Stimulated activated naive CD8-positive, alpha-beta T cell treated with anti-CD3 and anti-CD28 coated beads, Interleukin-15, Interleukin-2, amounts not matched to agents 100 ng/mL and 50 ng/mL, for 24 hours (primary cell): Measurements from ENCODE around the gene HSDL2.
"Not testable (repeated sequence)": the region's sequence is repeated elsewhere in the genome, so short reads cannot be mapped to it uniquely, and the experiment has no call there.

ENCODE experiments used
- H3K27ac Mint-ChIP-seq: one replicate; pipeline ENCODE4 v1.8.0; 2021; ENCODE audit warnings: mild to moderate bottlenecking, mixed read lengths
- H3K27me3 Mint-ChIP-seq: one replicate; pipeline ENCODE4 v1.8.0; 2021; ENCODE audit warnings: mixed read lengths
- H3K36me3 Mint-ChIP-seq: one replicate; pipeline ENCODE4 v1.8.0; 2021; ENCODE audit warnings: low read depth, mixed read lengths
- H3K4me1 Mint-ChIP-seq: one replicate; pipeline ENCODE4 v1.8.0; 2021; ENCODE audit warnings: low read depth, mixed read lengths
- H3K4me3 Mint-ChIP-seq: one replicate; pipeline ENCODE4 v1.8.0; 2021; ENCODE audit warnings: mild to moderate bottlenecking, mixed read lengths
- H3K9me3 Mint-ChIP-seq: one replicate; pipeline ENCODE4 v1.8.0; 2021; ENCODE audit warnings: mixed read lengths

Gene HSDL2

DNA sequence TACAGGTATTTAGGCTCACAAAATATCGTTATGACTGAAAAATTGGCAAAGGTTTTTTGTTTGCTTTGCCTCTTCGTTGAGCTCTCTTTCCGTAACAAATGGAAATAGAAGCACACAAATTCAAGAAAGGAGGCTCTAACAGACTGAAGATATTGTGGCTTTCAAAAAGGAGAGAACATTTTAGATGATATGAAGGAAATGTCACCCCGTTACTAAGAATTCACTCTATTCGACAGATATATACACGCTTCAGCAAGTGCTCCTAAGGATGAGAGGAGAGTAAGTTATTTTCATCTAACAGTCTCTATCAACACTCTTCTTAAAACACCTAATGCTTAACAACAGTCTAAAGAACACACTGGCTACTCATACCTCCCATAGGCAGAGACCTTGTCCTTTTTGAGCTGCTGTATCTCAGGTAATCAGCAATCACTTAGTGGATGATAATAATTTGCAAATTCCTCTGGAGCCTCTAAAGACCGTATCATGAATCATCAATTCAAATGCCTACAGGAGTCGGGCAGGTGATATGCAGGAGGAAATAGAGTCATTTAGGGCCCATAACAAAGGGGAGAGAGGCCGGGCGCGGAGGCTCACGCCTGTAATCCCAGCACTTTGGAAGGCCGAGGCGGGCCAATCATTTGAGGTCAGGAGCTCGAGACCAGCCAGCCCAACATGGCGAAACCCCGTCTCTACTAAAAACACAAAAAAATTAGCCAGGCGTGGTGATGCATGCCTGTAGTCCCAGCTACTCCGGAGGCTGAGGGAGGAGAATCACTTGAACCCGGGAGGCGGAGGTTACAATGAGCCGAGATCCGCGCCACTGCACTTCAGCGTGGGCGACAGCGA, 1.4 kb upstream of the HSDL2 start:
- Mint-ChIP-seq H3K27me3 (no peaks in the 10 kb centered on the region), H3K4me3 (peak overlapping the region; percentile 99), H3K36me3 (peaks cover 2% of the 10 kb centered on the region), H3K4me1 (peaks cover 48% of the 10 kb centered on the region), H3K9me3 (no peaks in the 10 kb centered on the region), H3K27ac (peak overlapping the region; percentile 99)

DNA sequence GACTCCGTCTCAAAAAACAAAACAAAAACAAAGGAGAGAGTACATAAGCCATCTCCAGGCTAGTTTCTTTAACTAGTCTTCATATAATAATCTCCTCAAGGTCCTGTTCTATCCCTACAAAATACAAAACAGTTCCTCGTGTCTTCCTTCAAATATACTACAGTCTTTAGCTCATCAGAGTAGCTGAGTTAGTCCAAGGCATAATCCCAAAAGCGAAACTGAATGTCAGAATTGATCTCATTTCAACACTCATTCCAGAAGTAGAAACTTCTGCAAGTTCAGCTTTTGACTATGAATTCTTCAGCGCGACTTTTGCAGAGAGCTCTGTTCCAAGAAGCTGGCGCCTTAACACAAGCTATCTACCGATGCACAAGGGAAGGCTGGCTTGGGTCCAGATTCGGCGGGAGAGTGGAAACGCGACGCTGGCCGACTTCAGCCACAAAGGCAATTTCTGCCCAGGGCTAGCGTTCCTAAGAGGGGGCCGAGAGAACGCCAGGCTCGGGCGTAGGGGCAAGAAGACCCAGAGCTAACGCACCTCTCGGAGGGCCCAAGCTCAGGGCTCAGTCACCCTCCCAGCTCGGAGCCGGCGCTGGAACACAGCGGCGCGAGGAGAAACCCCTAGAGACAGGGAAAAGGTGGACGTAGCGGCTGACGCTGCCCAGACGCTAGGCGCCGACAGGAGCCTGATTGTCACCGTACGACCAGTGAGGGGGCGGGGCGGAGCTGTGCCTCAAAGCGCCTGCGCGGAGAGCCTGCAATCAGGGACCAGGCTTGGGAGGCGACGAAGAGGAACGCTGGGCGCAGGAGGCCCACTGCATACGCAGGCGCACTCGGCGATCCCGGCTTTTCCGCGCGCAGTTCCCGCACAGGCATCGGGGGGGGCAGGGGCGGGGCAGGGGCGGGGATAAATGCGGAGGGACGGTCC, 469 bp upstream of the HSDL2 start:
- H3K27me3 Mint-ChIP-seq: no peaks in the 10 kb centered on the region
- H3K9me3 Mint-ChIP-seq: no peaks in the 10 kb centered on the region
- peak overlapping the region; percentile 99 for H3K27ac Mint-ChIP-seq
- peaks cover 48% of the 10 kb centered on the region for H3K4me1 Mint-ChIP-seq
- H3K36me3 Mint-ChIP-seq: no peaks in the 10 kb centered on the region
- H3K4me3 Mint-ChIP-seq: peak overlapping the region; percentile 99

DNA sequence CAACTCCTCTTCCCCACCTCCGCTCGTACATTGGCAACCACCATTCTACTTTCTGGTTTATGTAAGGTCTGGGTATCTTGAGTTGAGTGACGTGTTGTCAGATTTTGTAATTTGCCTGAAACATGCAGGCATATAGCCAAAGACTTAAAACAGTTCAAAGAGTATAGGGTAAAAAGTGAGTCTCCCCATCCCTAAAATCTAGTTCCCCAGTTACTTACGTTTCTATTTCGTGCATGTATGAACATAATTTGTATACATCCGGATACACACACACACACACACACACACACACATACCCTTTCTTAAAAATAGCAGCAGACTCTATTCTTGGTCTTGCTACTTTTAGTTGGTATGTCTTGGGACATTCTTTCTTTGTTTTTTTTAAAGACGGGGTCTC, 915 bp downstream of the HSDL2 start:
- Mint-ChIP-seq H3K27me3 (no peaks in the 10 kb centered on the region), H3K9me3 (no peaks in the 10 kb centered on the region), H3K4me3 (peak overlapping the region; percentile 99), H3K27ac (peak overlapping the region; percentile 69), H3K4me1 (peaks cover 53% of the 10 kb centered on the region), H3K36me3 (no peaks in the 10 kb centered on the region)

DNA sequence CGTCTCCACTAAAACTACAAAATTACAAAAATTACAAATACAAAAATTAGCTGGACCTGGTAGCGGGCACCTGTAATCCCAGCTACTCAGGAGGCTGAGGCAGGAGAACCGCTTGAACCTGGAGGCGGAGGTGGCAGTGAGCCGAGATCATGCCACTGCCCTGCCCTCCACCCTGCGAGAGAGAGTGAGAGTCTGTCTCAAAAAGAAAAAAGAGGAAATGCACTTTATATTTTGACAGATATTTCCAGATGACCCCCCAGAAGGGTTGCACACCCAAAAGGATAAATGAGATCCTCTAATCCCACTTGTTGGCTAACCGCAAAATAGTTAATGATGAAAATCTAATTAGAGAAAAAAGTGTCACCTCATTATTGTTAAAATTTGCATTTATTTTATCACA, 2.2 kb downstream of the HSDL2 start:
- H3K27me3 Mint-ChIP-seq: no peaks in the 10 kb centered on the region
- H3K27ac Mint-ChIP-seq: no peak overlapping the region
- no peak overlapping the region for H3K4me3 Mint-ChIP-seq
- H3K36me3 Mint-ChIP-seq: peaks cover 4% of the 10 kb centered on the region
- no peaks in the 10 kb centered on the region for H3K9me3 Mint-ChIP-seq
- peaks cover 55% of the 10 kb centered on the region for H3K4me1 Mint-ChIP-seq

DNA sequence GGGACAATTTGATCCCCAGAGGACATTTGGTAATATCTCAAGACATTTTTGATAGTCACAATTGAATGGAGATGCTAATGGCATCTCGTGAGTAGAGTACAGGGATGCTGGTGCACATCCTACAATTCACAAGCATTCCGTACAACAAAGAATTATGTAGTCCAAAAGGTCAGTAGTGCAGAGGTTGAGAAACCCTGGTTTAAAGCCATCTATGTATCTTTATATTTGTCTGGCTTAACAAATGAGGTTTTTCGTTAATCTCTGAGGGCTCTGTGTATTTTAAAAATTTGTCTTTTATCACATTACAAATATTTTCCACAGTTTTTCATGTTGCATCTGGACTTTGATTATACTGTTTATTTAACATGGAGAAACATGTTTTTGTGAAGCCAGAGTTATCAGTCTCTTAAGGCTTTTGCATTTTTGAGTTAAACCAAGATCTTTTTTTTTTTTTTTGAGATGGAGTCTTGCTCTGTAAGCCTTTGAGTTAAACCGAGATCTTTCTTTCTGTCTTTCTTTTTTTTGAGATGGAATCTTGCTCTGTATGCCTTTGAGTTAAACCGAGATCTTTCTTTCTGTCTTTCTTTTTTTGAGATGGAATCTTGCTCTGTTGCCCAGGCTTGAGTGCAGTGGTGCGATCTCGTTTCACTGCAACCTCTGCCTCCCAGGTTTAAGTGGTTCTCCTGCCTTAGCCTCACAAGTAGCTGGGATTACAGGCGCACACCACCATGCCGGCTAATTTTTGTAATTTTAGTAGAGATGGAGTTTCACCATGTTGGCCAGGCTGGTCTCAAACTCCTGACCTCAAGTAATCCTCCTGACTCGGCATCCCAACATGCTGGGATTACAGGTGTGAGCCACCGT, 2.8 kb downstream of the HSDL2 start:
- Mint-ChIP-seq H3K27ac (no peak overlapping the region), H3K36me3 (peaks cover 9% of the 10 kb centered on the region), H3K9me3 (no peaks in the 10 kb centered on the region), H3K27me3 (no peaks in the 10 kb centered on the region), H3K4me3 (no peak overlapping the region), H3K4me1 (peaks cover 48% of the 10 kb centered on the region)

DNA sequence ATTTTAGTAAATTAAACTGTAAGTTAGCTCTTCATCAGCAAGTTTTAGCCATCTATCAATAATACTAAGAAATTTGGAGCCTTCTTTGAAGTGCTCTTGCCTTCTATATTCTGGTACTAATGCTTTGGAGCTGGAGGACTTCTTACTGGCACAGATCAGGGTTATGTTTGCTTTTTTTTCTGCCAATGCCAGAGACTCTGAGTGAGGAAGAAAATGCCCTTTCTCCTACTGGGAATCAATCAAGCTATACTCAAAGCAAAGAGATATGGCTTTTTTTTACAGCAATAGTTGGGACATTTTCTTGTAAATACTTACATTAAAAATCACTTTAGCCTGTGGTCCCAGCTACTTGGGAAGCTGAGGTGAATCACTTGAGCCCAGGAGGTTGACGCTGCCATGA, 4.3 kb downstream of the HSDL2 start:
- Mint-ChIP-seq H3K4me3 (no peak overlapping the region), H3K27me3 (no peaks in the 10 kb centered on the region), H3K9me3 (no peaks in the 10 kb centered on the region), H3K4me1 (peaks cover 33% of the 10 kb centered on the region), H3K27ac (no peak overlapping the region), H3K36me3 (peaks cover 9% of the 10 kb centered on the region)

DNA sequence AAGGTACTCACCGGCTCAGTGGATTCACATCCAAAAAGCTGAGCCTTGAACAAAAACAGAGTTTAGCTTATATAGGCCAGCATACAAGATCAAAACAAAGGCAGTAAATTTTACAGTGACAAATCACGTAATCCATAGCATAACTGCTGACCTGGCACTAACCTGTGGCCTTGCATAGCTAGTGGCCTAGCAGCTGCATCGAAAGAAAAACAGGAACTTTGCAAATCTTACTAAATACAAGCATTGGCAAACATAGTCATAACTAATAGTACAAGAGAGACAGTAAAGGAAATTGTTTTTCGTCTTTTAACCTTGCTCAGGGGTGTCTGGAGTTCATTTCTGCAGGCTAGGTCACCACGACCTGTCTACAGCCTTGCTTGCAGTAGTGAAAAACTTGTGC, 4.8 kb downstream of the HSDL2 start:
- Mint-ChIP-seq H3K4me3 (no peak overlapping the region), H3K4me1 (peaks cover 30% of the 10 kb centered on the region), H3K27me3 (no peaks in the 10 kb centered on the region), H3K9me3 (no peaks in the 10 kb centered on the region), H3K36me3 (peaks cover 9% of the 10 kb centered on the region), H3K27ac (no peak overlapping the region)

DNA sequence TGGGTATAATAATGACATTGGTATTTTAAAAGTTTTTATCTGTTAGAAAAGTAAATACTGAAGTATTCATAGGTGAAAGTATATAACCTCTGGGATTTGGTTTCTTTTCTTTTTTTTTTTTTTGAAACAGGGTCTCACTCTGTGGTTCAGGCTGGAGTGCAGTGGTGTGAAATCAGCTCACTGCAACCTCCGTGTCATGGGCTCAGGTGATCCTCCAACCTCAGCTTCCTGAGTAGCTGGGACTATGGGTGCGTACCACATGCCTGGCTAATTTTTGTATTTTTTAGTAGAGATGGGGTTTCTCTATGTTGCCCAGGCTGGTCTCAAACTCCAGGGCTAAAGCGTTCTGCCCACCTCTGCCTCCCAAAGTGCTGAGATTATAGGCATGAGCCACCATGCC, 7.2 kb downstream of the HSDL2 start:
- Mint-ChIP-seq H3K4me3 (no peak overlapping the region), H3K36me3 (peaks cover 9% of the 10 kb centered on the region), H3K27ac (no peak overlapping the region), H3K9me3 (no peaks in the 10 kb centered on the region), H3K27me3 (no peaks in the 10 kb centered on the region), H3K4me1 (peaks cover 15% of the 10 kb centered on the region)

DNA sequence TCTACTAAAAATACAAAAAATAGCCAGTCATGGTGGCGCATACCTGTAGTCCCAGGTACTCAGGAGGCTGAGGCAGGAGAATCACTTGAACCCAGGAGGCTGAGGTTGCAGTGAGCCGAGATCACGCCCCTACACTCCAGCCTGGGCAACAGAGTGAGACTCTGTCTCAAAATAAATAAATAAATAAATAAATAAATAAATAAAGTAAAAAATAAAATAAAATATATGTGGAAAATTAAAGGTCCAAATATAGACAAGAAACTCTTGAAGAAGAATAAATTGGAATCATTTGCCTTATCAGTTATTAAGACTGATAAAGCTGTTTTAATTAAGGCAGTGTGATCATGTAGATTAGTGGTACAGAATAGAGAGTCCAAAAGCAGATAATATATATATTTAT, 10.0 kb downstream of the HSDL2 start:
- not testable (repeated sequence) for H3K9me3 Mint-ChIP-seq, H3K27me3 Mint-ChIP-seq, H3K4me3 Mint-ChIP-seq, H3K27ac Mint-ChIP-seq, H3K36me3 Mint-ChIP-seq, H3K4me1 Mint-ChIP-seq

DNA sequence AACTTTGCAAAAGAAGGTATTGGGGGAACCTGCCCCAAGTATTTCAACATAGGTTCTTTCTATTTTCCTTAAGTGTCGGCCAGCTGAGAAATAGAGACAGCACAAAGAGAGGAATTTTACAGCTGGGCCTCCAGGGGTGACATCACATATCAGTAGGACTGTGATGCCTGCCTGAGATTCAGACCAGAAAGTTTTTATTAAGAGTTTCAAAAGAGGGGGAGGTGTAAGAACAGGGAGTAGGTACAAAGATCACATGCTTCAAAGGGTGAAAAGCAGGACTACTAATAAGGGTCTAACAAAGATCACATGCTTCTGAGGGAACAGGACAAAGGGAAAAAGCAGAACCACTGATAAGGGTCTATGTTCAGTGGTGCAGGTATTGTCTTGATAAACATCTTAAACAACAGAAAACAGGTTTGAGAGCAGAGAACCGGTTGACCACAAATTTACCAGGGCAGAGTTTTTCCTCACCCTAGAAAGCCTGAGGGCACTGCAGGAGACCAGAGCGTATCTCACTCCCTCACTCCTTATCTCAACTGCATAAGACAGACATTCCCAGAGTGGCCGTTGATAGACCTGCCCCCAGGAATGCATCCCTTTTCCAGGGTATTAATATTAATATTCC, 12.1 kb downstream of the HSDL2 start:
- not testable (repeated sequence) for H3K4me3 Mint-ChIP-seq, H3K4me1 Mint-ChIP-seq, H3K36me3 Mint-ChIP-seq, H3K9me3 Mint-ChIP-seq, H3K27me3 Mint-ChIP-seq, H3K27ac Mint-ChIP-seq

DNA sequence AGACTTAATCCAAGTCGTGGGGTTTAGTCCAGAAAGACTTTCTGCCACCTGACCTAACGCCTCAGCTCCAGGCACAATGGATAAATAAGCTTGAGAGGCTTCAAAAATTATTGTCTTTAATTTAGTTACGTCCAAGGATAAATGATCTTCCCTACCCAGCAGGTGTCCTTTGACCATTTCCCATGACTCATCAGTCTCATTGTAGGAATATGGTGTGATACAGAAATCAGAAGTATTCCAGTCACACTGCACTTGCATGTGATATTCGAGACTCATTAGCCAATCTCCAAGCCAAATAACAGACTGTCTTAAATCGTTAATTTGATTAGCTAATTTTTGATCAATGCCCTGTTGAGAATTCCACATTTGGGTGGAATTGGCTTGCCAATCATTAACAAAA, 13.2 kb downstream of the HSDL2 start:
- not testable (repeated sequence) for H3K9me3 Mint-ChIP-seq, H3K4me1 Mint-ChIP-seq, H3K27me3 Mint-ChIP-seq, H3K27ac Mint-ChIP-seq, H3K36me3 Mint-ChIP-seq, H3K4me3 Mint-ChIP-seq

DNA sequence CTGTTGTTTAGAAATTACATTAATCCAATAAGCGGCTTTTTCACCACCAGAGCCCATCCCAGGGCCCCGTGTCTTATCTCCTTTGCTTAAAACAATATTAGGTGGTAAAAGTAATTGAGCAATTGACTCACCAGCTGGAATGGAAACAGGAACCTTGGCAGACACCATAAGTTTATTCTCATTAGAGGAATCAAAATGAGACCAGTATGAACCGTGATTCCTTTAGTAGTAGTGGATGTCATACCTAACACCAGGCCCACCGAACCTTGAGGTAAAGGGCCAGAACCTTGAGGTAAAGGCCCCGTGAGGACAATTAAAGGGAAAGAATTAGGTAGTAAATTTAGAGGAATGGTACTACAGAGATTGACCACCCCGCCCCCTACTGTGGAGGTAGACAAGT, 16.5 kb downstream of the HSDL2 start:
- peaks cover 11% of the 10 kb centered on the region for H3K36me3 Mint-ChIP-seq
- H3K27ac Mint-ChIP-seq: no peak overlapping the region
- peaks cover 12% of the 10 kb centered on the region for H3K9me3 Mint-ChIP-seq
- H3K4me3 Mint-ChIP-seq: no peak overlapping the region
- no peaks in the 10 kb centered on the region for H3K27me3 Mint-ChIP-seq
- no peaks in the 10 kb centered on the region for H3K4me1 Mint-ChIP-seq

DNA sequence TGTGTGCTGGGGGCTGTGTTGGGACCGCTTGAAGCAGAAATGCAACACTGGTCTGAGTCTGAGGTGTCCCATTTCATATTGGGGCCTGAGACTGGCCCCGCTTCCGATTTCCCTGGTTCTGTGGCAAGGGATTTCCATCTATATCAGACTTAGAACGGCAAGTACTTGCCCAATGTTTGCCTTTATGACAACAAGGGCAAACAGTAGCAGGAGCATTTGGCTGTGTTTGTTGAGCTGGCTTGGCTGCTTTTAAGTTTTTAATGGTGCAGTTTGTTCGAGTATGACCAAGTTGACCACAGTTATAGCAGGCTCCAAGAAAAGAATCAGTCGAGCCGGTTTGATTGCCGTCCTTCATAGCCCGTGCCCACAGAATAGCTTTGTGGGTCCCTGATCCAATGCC, 17.0 kb downstream of the HSDL2 start:
- Mint-ChIP-seq H3K27ac (no peak overlapping the region), H3K4me3 (no peak overlapping the region), H3K27me3 (no peaks in the 10 kb centered on the region), H3K9me3 (peaks cover 12% of the 10 kb centered on the region), H3K4me1 (no peaks in the 10 kb centered on the region), H3K36me3 (peaks cover 11% of the 10 kb centered on the region)

DNA sequence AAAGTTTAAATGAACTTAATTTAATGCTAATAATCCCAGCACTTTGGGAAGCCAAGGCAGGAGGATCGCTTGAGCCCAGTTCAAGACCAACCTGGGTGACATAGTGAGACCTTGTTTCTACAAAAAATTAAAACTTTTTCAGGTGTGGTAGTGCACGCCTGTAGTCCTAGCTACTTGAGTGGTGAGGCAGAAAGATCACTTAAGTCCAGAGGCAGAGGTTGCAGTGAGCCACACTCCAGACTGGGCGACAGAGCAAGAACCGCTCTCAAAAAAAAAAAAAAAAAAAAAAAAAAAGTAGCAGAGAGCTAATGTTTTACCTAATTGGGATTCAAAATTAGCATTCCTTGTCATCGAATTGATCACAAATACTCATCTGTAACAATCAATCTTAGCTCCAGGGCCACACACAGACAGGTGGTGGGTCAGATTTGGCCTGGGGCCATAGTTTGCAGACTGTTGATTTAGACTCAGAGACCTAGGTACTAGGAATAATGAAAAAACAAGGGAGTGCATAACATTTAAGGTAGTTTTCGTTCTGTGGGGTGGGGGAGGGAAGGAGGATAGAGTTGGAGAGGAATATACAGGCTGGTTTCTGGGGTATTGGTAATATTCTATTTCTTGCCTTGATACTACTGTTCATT, 21.4 kb downstream of the HSDL2 start:
- Mint-ChIP-seq H3K36me3 (peaks cover 19% of the 10 kb centered on the region), H3K9me3 (peaks cover 12% of the 10 kb centered on the region), H3K4me3 (no peak overlapping the region), H3K27ac (no peak overlapping the region), H3K27me3 (no peaks in the 10 kb centered on the region), H3K4me1 (no peaks in the 10 kb centered on the region)
